ENCODE data around the gene CYTH3. TPM values are rescaled to one million over a fixed set of nuclear protein-coding genes. Genes with fewer than 3 reads are reported as not detected.

The CYTH3 gene
- total RNA-seq, 2 donors from 2014 or later, result 26.4 to 30.2 TPM

- intact Hi-C loops (cut with DNase I), result loop anchor here in 1 of 2 donors (5.0 kb wide), 1 partner anchor 39 kb away; no protein-coding TSS in a partner anchor
- DNase-seq (no peak), ATAC-seq (no peak)
Measured at GRCh38 chr7:6266699-6267098, 5.7 kb downstream of the CYTH3 start.

- ATAC-seq, result no peak
- DNase-seq, result no peak
- intact Hi-C loops (cut with DNase I), result no loop called here
Measured at GRCh38 chr7:6262221-6262620, 10.2 kb downstream of the CYTH3 start.

GRCh38 chr7:6261699-6262098, 10.7 kb downstream of the CYTH3 start:
- ATAC-seq (no peak), DNase-seq (no peak)
- intact Hi-C loops (cut with DNase I), result no loop called here

GRCh38 chr7:6260291-6261187, 11.9 kb downstream of the CYTH3 start:
- peak; percentile 33 to 45 for ATAC-seq
- DNase-seq, result no peak
- intact Hi-C loops (cut with DNase I), result no loop called here

- intact Hi-C loops (cut with DNase I), result no loop called here
- no peak for ATAC-seq
Measured at GRCh38 chr7:6259257-6259656, 13.2 kb downstream of the CYTH3 start.

GRCh38 chr7:6258440-6259182, 13.8 kb downstream of the CYTH3 start:
- DNase-seq, result no peak
- intact Hi-C loops (cut with DNase I), result no loop called here
- ATAC-seq, result peak; percentile 19 to 46

More at GRCh38 chr7:6259257-6259656, 13.2 kb downstream of the CYTH3 start:
- DNase-seq, result no peak

- DNase-seq, result no peak
- ATAC-seq, result no peak
- intact Hi-C loops (cut with DNase I), result no loop called here
Measured at GRCh38 chr7:6257675-6258074, 14.7 kb downstream of the CYTH3 start.

GRCh38 chr7:6256677-6257535, 15.5 kb downstream of the CYTH3 start:
- peak; percentile 83 to 90 for ATAC-seq
- intact Hi-C loops (cut with DNase I), result no loop called here

GRCh38 chr7:6256109-6256483, 16.3 kb downstream of the CYTH3 start:
- intact Hi-C loops (cut with DNase I), result no loop called here
- DNase-seq (no peak), ATAC-seq (peak in 1 of 2 donors; percentile 40)

More at GRCh38 chr7:6256677-6257535, 15.5 kb downstream of the CYTH3 start:
- DNase-seq, result peak; percentile 63

GRCh38 chr7:6254866-6255265, 17.6 kb downstream of the CYTH3 start:
- ATAC-seq, result no peak
- DNase-seq, result no peak
- intact Hi-C loops (cut with DNase I), result no loop called here

GRCh38 chr7:6252748-6253147, 19.7 kb downstream of the CYTH3 start:
- ATAC-seq (no peak), DNase-seq (no peak)
- intact Hi-C loops (cut with DNase I), result no loop called here

- DNase-seq (no peak), ATAC-seq (no peak)
- intact Hi-C loops (cut with DNase I), result no loop called here
Measured at GRCh38 chr7:6252341-6252746, 20.1 kb downstream of the CYTH3 start.

GRCh38 chr7:6251653-6252052, 20.8 kb downstream of the CYTH3 start:
- intact Hi-C loops (cut with DNase I), result no loop called here
- no peak for ATAC-seq

GRCh38 chr7:6250364-6250833, 22.0 kb downstream of the CYTH3 start:
- DNase-seq (no peak), ATAC-seq (peak; percentile 18 to 35)
- intact Hi-C loops (cut with DNase I), result no loop called here

More at GRCh38 chr7:6251653-6252052, 20.8 kb downstream of the CYTH3 start:
- DNase-seq, result no peak

GRCh38 chr7:6249043-6249442, 23.4 kb downstream of the CYTH3 start:
- intact Hi-C loops (cut with DNase I), result no loop called here
- no peak for DNase-seq
- ATAC-seq, result no peak

GRCh38 chr7:6248581-6248980, 23.8 kb downstream of the CYTH3 start:
- peak in 1 of 2 donors; percentile 82 for ATAC-seq

GRCh38 chr7:6246251-6246917, 26.0 kb downstream of the CYTH3 start:
- ATAC-seq, result no peak
- DNase-seq, result no peak
- intact Hi-C loops (cut with DNase I), result no loop called here

More at GRCh38 chr7:6248581-6248980, 23.8 kb downstream of the CYTH3 start:
- intact Hi-C loops (cut with DNase I), result no loop called here
- no peak for DNase-seq

- DNase-seq (no peak), ATAC-seq (no peak)
- intact Hi-C loops (cut with DNase I), result no loop called here
Measured at GRCh38 chr7:6244021-6244420, 28.4 kb downstream of the CYTH3 start.

GRCh38 chr7:6243168-6243567, 29.3 kb downstream of the CYTH3 start:
- ATAC-seq, result no peak
- no peak for DNase-seq
- intact Hi-C loops (cut with DNase I), result no loop called here

All from left cardiac atrium (tissue), 4 donors.